Fibroblast of the conjunctiva (primary cell): ENCODE data around the gene CCNJ.
"Not testable (repeated sequence)": the region's sequence is repeated elsewhere in the genome, so short reads cannot be mapped to it uniquely, and the experiment has no call there.

Source experiments
- DNase-seq: peaks from one replicate; pipeline ENCODE4 v3.0.0-alpha.2; 2010; ENCODE audit warnings: low read depth

The CCNJ gene, protein sequence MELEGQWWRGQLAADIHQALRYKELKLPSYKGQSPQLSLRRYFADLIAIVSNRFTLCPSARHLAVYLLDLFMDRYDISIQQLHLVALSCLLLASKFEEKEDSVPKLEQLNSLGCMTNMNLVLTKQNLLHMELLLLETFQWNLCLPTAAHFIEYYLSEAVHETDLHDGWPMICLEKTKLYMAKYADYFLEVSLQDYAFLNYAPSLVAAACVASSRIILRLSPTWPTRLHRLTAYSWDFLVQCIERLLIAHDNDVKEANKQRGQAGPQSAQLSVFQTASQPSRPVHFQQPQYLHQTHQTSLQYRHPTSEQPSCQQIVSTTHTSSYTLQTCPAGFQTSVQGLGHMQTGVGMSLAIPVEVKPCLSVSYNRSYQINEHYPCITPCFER

DNA sequence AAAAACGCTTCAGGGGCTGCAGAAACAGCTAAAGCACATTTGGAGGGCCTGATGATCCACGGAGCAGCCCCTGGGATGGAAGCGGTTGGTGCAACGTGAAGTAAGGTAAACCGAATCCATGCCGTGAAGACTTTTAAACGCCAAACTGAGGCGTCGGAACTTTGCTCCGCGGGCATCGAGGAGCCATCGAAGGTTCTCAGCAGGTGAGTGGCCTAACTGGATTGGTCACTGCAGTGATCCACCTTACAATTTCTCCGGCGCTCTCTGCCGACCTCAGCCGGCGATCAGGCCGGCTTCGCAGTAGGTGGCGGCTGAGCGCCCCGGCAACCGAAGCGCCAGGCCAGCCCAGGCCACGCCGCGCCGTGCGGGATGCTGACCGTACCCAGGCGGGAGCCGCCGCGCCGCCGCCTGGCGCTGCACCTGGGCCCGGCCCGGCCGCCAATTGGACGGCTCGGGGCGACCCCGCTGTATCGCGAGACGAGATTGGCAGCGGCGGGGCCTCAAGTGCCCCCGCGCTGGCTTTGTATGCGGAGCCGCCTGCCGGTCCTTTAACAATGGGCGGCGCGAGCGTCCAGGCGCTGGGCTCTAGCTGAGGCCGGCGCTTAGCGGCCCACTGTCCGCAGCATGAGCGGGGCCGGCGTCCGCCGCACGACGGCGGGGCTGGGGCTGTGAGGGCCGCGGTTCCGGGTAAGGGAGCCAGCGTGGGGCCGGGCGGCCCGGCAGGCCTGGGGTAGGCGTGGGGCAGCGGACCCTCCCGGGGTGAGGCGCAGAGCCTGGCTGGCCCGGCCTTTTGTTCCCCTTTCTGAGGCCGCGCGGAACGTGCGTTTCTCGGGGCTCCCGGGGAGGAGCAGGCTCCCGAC lies at the start of gene CCNJ:
Gene CCNJ (plus strand): TSS at position 551 of the 860 bp plus-strand sequence. CDS start 811 bp downstream, outside the sequence.
- DNase-seq, result peak; percentile 70

DNA sequence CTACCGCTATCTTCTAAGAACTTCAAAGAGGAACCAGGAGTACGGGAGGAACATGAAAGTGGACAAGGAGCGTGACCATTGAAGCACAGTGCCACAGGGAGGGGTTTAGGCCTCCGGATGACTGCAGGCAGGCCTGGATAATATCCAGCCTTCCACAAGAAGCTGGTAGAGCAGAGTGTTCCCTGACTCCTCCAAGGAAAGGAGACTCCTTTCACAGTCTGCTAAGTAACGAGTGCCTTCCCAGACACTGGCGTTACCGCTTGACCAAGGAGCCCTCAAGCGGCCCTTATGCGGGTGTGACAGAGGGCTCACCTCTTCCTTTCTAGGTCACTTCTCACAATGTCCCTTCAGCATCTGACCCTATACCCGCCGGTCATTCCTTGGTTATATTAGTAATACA lies 49.0 kb upstream of the CCNJ start:
- not testable (repeated sequence) for DNase-seq

DNA sequence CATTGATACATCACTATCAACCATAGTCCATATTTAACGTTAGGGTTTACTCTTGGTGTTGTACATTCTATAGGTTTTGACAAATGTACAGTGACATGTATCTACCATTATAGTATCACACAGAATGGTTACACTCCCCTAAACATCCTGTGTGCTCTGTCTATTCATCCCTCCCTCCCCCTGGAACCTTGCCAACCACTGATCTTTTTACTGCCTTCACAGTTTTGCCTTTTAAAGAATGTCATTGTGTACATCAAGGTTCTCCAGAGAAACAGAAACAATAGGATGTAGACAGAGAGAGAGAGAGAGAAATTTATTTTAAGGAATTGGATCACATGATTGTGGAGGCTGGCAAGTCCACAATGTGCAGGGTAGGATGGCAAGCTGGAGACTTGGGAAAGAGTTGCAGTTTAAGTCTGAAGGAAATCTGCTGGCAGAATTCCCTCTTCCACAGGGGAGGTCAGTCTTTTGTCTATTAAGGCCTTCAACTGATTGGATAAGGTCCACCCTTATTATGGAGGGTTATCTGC lies 45.1 kb upstream of the CCNJ start:
- DNase-seq, result no peak

DNA sequence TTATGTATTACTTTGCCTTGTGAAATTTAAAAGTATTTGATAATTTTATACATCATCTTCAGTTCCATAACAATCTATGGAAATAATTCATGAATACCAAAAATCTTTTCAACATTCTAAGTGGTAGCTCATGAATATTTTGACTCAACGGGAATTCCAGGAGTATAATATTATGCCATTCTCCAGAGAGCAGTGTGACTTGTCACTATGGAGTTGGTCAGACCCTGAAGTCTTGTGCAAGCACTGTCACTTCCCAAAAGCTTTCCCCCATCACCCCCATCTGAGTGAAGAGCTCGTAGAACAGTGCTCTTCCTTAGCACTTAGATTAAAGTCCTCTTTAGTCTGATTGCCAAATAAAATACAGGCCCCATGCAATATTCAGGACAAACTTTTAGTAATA lies 29.4 kb upstream of the CCNJ start:
- DNase-seq, result no peak

DNA sequence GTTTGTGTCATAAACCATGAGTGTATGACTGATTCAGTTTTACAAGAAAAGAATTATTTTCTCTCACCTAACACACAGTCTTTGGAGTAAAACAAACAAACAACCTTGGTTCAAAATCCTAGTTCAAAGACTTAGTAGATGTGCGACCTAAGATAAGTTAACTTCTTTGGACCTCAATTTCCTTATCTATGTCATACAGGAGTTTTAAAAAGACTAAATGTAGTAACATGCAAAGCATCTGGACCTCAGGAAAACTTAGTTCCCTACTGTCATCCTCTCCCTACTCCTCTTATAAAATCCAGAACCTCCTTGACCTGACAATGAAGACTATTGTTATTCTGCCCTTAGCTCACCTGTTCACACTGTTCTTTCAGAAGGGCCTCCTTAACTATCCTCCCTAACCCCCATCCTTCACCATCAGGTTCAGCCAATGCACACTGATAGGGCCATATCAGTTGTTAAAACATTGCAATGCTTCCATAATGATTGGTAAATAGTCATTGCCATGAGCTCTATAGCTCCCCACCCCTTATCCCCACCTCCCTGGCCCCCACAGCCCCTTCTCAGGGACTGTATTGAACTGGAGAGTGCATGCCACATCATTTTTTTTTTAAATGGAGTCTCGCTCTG lies 28.8 kb upstream of the CCNJ start:
- DNase-seq, result no peak

DNA sequence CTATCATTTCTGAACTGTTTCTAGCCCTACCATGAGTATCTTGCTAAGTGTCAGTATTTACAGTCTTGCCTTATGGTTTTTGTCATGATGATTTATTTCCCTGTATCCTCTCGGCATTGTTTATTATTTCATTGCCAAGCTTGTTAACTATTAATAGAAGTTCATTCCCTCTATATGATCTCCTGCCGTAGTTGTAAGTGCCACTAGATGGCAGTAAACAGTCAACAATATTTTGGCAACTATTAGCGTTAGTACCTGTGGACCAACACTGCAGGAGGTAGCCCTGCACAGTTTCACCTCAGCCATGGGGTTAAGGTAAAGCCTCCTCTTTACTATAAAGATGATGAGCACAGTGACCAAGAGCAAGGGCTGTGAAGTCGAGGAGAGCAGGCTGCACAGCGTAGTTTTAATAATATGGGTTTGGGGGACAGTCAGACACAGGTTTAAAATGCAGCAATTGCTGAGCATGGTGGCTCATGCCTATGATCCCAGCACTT lies 26.1 kb upstream of the CCNJ start:
- DNase-seq, result peak; percentile 37

DNA sequence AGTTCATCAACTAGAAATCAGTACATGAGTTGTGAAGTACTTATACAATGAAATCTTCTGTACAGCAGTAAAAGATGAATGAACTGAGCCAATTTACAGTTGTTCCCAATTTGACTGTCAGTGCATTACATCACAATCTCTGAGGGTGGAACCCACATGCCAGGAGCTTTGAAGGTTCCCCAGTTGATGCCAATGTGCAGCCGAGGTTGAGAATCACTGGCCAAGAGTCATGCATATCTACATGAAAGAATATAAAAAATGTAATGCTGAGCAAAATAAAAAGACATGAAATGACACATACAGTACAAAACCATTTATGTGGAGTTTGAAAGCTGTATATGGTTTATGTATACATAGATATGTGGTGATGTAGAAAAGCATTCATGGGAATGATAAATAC lies 22.1 kb upstream of the CCNJ start:
- DNase-seq, result no peak

DNA sequence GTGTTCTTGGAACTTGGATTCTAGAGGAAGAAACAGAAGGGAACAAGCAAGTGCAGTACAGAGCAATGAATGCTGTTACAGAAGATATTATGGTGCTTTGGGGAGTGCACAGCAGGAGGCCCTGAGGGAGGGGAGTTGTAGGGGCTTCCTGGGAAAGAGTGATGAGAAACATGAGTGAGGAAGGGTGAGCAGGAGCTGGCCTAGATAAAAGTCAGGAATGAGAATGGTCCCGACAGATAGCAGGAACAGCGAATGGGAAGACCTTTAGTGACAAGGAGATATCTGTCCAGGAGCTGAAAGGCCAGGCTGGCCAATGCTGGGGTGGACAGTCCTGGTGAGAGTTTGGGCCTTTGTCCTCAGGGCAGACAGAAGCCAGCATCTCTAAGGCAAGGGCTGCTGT lies 20.6 kb upstream of the CCNJ start:
- DNase-seq, result no peak

DNA sequence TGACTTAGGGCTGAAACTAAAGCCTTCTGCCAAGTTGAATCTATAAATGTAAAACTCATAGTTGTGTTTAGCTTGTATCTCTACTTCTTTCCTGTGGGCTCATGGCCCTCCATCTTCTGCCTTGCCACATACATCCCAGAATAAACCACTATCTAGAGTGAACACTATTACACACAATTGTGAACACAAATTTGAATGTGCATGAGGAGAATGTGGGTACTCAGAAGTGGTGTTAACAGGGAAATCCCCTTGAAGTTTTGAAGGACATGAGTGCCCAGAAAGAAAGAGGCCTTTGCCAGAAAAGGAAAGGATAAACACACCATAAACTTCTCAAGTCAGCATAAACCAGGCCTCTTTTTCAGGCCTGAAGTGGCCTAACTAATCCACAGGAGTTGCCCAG lies 20.2 kb upstream of the CCNJ start:
- no peak for DNase-seq

DNA sequence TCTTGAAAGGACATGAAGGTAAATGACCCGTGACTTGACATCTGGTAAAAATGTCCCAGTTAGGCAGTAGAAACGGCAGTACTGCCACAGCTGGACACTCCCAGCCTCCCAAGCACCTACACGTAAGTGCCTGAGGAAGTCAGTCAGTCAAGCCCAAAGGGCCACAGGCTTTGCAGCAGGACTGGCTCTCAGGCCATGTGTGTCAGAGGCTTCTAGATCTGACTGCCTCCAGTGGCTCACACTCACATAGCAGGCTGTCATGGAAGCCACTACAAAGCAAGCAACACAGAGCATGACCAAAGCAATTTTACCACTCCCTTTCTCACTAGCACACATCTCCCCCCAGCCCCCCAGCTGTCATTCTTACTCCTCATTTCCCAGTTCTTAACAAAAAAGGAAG lies 17.8 kb upstream of the CCNJ start:
- no peak for DNase-seq

DNA sequence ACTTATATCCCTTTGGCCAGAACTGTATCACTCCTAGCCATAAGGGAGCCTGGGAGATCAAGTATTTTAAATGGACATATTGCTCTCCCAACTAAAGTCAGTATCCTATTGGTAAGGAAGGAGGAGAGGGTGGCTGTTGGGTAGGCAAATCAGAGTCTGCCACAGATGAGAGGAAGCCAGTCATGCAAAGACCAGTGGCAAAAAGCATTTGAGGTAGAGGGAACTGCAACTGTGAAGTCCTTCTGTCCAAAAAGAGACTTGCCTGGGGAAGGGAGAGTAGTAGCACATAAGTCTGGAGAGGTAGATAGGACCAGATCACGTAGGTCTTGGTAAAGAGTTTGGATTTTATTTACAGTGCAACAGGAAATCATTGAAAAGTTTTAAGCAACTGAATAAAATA lies 8.8 kb upstream of the CCNJ start:
- no peak for DNase-seq

DNA sequence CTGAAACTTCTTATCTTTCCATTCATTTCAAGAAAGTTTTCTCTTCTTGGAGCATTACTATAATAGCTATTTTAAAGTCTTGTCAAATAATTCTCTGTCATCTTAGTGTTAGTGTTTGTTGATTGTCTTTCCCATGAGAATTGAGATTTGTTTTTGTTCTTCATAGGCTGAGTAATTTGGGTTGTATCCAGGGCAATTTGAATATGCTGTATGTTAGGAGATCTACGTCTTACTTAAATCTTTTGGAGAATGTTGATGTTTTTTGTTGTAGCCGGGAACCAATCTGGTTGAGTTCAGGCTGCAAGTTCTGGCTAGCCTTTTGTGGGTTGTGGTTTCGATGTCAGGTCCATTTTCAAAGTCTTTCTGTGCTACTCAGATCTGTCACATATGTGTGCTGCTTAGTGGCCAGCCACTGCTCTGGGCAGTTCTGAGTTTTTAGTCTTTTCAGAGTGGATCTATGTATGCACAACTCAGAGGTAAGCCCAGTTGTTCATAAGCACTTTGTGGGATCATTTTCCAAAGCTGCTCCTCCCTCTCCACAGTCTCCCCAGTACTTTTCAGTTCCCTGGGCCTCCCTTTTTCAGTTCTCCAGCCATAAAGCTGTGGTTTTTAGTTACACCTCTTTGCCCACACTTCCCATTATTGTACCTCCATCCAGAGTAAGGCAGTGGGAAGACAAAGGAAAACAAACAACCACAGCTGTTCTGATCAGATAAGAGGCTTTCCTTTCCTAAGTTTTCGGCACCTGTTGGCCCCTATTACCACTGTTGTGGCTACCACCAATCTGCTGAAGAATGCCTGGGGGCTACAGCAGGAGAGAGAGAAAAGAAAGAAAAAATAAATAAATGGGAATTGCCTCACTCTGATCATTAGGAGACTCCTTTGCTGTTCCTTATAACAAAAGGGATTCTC lies 4.7 kb upstream of the CCNJ start:
- no peak for DNase-seq

DNA sequence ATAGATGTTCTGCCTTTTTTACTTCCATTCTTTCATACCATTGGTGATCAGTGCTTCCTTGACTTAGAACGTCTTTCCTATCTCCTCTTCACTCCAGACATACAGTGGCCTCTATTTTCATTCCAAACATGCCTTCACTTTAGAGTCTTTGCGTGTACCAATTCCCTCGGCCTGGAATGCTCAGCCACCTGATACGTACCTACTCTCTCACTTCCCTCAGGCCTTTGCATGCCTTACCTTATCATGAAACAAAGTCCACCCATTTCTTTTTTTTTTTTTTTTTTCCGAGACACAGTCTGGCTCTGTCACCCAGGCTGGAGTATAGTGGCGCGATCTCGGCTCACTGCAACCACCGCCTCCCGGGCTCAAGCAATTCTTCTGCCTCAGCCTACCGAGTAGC lies 2.2 kb upstream of the CCNJ start:
- DNase-seq, result no peak

DNA sequence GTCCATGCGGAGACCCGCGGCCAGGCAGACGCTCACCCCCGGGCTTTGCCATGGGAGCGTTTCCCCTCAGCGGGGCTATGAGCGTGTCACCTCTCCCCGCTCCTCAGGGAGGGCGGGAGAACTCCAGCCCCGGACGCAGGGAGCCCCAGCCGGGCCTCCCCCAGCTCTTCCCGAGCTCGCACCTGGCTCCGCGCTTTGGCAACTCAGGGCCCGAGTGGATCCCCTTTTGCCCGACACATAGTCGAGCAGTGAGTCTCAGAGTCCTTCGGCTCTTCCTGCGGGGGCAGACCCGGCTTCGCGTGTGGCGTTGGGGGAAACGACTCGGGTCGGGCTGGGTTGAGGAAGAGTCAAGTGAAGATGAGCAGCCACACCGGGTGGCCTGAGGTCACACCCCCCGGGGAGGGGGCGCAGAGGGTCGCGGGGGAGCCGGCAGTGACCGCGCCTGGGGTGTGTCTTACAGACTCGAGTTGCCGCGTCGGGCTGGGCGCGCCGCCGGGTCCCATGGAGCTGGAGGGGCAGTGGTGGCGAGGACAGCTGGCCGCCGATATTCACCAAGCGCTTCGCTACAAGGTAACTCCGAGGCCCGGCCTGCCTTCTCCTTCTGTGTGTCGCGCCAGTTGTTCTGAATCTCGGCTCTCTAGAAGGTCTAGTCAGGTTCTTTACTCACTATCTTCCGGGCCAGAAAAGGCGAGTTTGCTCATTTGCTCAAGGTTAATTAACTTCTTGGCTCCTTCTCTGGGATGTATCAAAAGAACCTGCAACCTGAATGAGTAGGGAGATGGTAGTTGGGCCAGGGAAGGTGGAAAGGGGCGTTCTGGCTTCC lies 721 bp downstream of the CCNJ start:
- no peak for DNase-seq

DNA sequence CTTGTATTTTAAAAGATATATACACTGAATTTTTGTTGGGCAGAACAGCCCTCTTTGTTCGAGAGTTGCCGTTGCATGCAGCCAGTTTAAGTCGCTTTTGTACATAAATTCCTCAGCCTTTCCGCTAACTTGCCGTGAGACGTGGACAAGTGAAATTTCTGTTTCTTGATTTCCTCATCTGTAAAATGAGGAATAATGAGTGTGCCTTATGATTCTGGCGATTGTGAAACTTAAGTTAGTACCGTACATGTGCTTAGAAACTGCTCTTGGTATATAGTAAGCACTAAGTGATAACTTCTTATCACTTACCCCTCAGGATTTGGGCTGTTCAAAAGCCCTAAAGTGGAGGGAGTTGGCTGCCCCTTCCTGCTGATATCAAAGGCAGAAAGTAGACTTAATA lies 1.4 kb downstream of the CCNJ start:
- peak; percentile 23 for DNase-seq

DNA sequence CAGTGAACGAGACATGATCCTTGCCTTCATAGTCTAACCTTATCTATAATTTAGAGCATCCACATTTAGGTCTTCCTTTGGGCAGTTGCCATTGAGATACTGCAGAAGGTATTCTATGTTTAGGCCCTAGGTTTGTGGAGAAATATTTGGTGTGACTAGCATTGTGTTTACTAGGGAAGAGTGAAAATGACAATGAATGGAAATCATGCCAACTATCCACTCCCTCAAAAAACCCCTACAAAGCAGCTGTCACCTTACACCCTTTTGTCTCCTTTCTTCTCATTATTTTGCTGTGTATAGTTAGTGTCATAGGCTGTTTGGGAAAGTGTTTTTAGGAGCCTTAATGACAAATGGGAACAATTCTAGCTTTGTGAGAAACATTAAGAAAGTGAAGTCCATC lies 3.2 kb downstream of the CCNJ start:
- DNase-seq, result no peak

DNA sequence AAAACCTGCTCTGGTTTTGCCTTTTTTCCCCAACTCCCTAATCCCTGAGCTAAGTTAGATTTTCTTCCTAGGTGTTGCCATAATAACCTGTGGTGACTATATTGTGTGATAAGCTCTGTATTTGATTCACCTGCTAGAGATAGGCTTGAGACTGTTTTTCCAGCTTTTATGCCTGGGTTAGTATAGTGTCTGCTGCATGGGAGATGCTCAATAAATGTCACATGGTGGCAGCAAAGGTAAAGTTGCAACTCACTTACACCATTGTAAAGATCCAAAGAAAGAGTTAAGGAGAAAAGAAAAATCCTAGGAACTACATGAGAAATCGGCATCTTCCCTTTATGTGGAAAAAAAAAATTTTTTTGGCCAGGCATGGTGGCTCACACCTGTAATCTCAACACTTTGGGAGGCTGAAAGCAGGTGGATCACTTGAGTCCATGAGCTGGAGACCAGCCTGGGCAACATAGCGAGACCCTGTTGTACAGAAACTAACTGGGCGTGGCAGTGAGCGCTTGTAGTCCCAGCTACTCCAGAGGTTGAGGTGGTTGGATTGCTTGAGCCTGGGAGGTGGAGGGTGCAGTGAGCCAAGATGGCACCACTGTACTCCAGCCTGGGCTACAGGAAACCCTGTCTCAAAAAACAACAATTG lies 3.7 kb downstream of the CCNJ start:
- no peak for DNase-seq

DNA sequence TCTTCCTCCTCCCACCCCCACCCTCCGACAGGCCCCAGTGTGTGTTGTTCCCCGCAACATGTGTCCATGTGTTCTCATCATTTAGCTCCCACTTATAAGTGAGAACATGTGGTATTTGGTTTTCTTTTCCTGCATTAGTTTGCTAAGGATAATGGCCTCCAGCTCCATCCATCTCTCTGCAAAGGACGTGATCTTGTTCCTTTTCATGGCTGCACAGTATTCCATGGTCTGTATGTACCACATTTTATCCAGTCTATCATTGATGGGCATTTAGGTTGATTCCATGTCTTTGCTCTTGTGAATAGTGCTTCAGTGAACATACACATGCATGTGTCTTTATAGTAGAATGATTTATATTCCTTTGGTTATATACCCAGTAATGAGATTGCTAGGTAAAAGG lies 4.5 kb downstream of the CCNJ start:
- not testable (repeated sequence) for DNase-seq

DNA sequence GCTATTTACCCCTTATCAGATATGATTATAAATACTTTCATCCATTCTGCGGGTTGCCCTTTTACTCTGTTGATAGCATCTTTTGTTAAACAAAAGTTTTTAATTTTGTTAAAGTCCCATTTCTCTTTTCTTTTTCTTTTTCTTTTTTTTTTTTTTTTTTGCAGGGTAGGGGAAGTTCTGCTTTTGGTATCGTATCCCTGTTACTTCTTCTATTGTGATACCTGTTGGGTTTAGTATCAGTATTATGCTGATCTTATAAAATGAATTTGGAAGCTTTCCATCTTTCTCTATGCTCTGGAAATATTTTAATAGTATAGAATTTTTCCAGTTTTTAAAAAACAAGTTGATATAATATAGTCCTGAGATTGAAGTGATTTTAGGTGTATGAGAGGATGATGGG lies 6.0 kb downstream of the CCNJ start:
- DNase-seq, result no peak

DNA sequence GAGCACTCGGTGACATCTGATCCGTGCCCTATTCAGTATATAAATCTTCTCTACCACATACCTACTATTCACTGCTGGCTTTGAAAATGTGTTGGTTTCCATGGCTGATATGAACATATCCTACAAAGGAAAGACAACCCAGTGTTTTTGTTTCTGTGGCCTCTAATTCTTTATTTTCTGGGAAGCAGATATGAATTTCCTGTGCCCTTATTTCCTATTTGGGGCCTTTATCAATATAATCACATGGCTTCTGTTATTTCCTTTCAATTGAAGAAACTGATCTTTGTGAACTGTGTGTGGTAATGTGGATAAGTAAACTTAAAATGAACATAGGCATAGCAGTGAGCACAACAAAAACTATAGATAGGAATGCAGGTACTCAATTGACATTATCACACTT lies 10.6 kb downstream of the CCNJ start:
- DNase-seq, result no peak
